CD14-positive monocyte (primary cell): ENCODE results near the gene GAGE10. TPM values are rescaled to one million over a fixed set of nuclear protein-coding genes. Genes with fewer than 3 reads are reported as not detected.
"Not testable (repeated sequence)": the region's sequence is repeated elsewhere in the genome, so short reads cannot be mapped to it uniquely, and the experiment has no call there.

Experiments used
- DNase-seq, 3 donors: peaks; one replicate each; pipeline ENCODE4 v3.0.0-alpha.2; 2011 to 2022
- H2AFZ ChIP-seq: 2 replicates; pipeline ENCODE4 v1.6.0; 2012; ENCODE audit warnings: mild to moderate bottlenecking, low read depth, low read length, inconsistent platforms; ENCODE audit not compliant: insufficient read depth, poor library complexity, severe bottlenecking
- H3K27ac ChIP-seq, 2 donors: 1 replicate in 1 of 2; 2 replicates in 1 of 2; pipeline ENCODE4 v1.5.1; 2012 to 2013; ENCODE audit warnings: low read length in 2 of 2, control low read depth in 1 of 2, inconsistent platforms in 1 of 2, low read depth in 1 of 2, mild to moderate bottlenecking in 1 of 2
- H3K27me3 ChIP-seq, 2 donors: one replicate each; pipeline versions ENCODE4 v1.6.0 to v1.6.1; 2011 to 2013; ENCODE audit warnings: low read length in 2 of 2; ENCODE audit not compliant: control insufficient read depth in 2 of 2, insufficient read depth in 2 of 2
- H3K36me3 ChIP-seq, 2 donors: replicated peaks in 1 of 2; 1 replicate in 1 of 2; 2 replicates in 1 of 2; pipeline versions ENCODE4 v1.5.1 to v1.6.1; 2012 to 2013; ENCODE audit warnings: low read length in 2 of 2, control low read depth in 1 of 2, inconsistent platforms in 1 of 2, mild to moderate bottlenecking in 1 of 2; ENCODE audit not compliant: insufficient read depth in 2 of 2, control insufficient read depth in 1 of 2
- H3K4me1 ChIP-seq, 2 donors: 1 replicate in 1 of 2; 2 replicates in 1 of 2; pipeline versions ENCODE4 v1.5.1 to v1.6.1; 2012 to 2013; ENCODE audit warnings: low read length in 2 of 2, control low read depth in 1 of 2, inconsistent platforms in 1 of 2, mild to moderate bottlenecking in 1 of 2, moderate library complexity in 1 of 2; ENCODE audit not compliant: insufficient read depth in 2 of 2, control insufficient read depth in 1 of 2
- H3K4me2 ChIP-seq: replicated peaks from 2 replicates; pipeline ENCODE3; 2012; ENCODE audit warnings: low read length, moderate library complexity, mild to moderate bottlenecking; ENCODE audit not compliant: poor library complexity, severe bottlenecking; ENCODE audit errors: extremely low read depth
- H3K4me3 ChIP-seq, 3 experiments: fragments of 200-600 bp in 1 of 3; sonication (generic) in 1 of 3; replicated peaks in 1 of 3; 1 replicate in 2 of 3; 2 replicates in 1 of 3; pipeline ENCODE4 v1.5.1; 2011 to 2013; ENCODE audit warnings: low read length in 3 of 3, mild to moderate bottlenecking in 3 of 3, control low read depth in 2 of 3, low read depth in 2 of 3, inconsistent platforms in 1 of 3, moderate library complexity in 1 of 3
- H3K79me2 ChIP-seq: 2 replicates; pipeline ENCODE4 v1.6.0; 2012; ENCODE audit warnings: mild to moderate bottlenecking, control low read depth, inconsistent platforms, low read length, moderate library complexity; ENCODE audit not compliant: insufficient read depth
- H3K9ac ChIP-seq: 2 replicates; pipeline ENCODE4 v1.6.0; 2017; ENCODE audit warnings: low read length, mild to moderate bottlenecking; ENCODE audit not compliant: insufficient read depth, poor library complexity, severe bottlenecking
- H3K9me3 ChIP-seq, 2 donors: replicated peaks in 1 of 2; 1 replicate in 1 of 2; 2 replicates in 1 of 2; pipeline versions ENCODE4 v1.5.1 to v1.6.1; 2012 to 2013; ENCODE audit warnings: low read length in 2 of 2, control low read depth in 1 of 2; ENCODE audit not compliant: control insufficient read depth in 1 of 2, insufficient read depth in 1 of 2
- H4K20me1 ChIP-seq: 2 replicates; pipeline ENCODE4 v1.6.0; 2012; ENCODE audit warnings: mild to moderate bottlenecking, low read length, control low read depth, moderate library complexity; ENCODE audit not compliant: insufficient read depth
- H3K27ac Mint-ChIP-seq, 7 donors: one replicate each; pipeline ENCODE4 v1.8.0; 2020; ENCODE audit warnings: mild to moderate bottlenecking in 7 of 7, mixed read lengths in 7 of 7, moderate library complexity in 6 of 7, inconsistent platforms in 2 of 7
- H3K27me3 Mint-ChIP-seq, 3 donors: one replicate each; pipeline ENCODE4 v1.8.0; 2021 to 2022; ENCODE audit warnings: low read depth in 3 of 3, mild to moderate bottlenecking in 3 of 3, mixed read lengths in 3 of 3, moderate library complexity in 3 of 3, inconsistent platforms in 1 of 3
- H3K36me3 Mint-ChIP-seq, 2 donors: one replicate each; pipeline ENCODE4 v1.8.0; 2020; ENCODE audit warnings: mixed read lengths in 2 of 2, inconsistent platforms in 1 of 2, mild to moderate bottlenecking in 1 of 2
- H3K4me1 Mint-ChIP-seq: one replicate; pipeline ENCODE4 v1.8.0; 2020; ENCODE audit warnings: mild to moderate bottlenecking, mixed read lengths
- H3K4me3 Mint-ChIP-seq, 2 donors: one replicate each; pipeline ENCODE4 v1.8.0; 2020; ENCODE audit warnings: mild to moderate bottlenecking in 2 of 2, mixed read lengths in 2 of 2, moderate library complexity in 1 of 2
- H3K9me3 Mint-ChIP-seq, 7 donors: one replicate each; pipeline ENCODE4 v1.8.0; 2020 to 2022; ENCODE audit warnings: mixed read lengths in 7 of 7, mild to moderate bottlenecking in 6 of 7, moderate library complexity in 6 of 7, inconsistent platforms in 2 of 7
- whole genome bisulfite sequencing: methylation state at CpG from one replicate; pipeline ENCODE4 v1.1.5; 2013; ENCODE audit warnings: missing lambda C conversion rate; ENCODE audit not compliant: insufficient coverage; 5-methylcytosine and 5-hydroxymethylcytosine counted together
- intact Hi-C, 2 donors: fragments of 100-400 bp; cut with micrococcal nuclease; formaldehyde crosslinking; loops; one replicate each; pipeline versions ENCODE4 v1.15.0 to v1.15.1; 2023
- polyA plus RNA-seq, 3 donors: library from polyadenylated mRNA; depleted of rRNA in 1 of 3; unstranded in 2 of 3; stranded (reverse) in 1 of 3; fragments of 300-500 nt in 2 of 3; fragments of >200 nt in 1 of 3; fragmentation: Illumina TruSeq in 2 of 3; gene quantifications; 1 replicate in 2 of 3; 2 replicates in 1 of 3; pipeline ENCODE4 v1.2.3, GENCODE V29; 2012 to 2021

GAGE10 gene
- polyA plus RNA-seq, 3 donors: not detected

DNA sequence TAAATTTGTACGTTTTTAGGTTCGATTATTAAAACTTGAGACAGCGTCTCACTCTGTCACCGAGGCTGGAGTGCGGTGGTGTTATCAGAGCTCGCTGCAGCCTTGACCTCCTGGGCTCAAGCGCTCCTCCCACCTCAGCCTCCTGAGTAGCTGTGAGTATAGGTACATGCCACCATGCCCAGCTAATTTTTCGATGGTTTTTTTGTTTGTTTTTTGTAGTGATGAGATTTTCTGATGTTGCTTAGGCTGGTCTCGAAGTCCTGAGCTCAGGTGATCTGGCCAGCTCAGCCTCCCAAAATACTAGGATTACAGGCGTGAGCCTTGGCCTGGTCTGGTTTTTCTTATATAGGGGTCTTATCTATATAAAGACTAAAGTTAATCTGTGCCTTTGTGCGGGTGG lies 27.0 kb downstream of the GAGE10 start:
- H4K20me1 ChIP-seq, intact Hi-C loops, DNase-seq, H3K4me2 ChIP-seq, H3K9me3 ChIP-seq, H3K9me3 Mint-ChIP-seq, H3K79me2 ChIP-seq, H3K27ac Mint-ChIP-seq, H3K4me1 ChIP-seq, H3K27ac ChIP-seq, H2AFZ ChIP-seq, H3K4me1 Mint-ChIP-seq, H3K4me3 ChIP-seq, H3K9ac ChIP-seq, H3K4me3 Mint-ChIP-seq, H3K36me3 Mint-ChIP-seq, H3K36me3 ChIP-seq, H3K27me3 Mint-ChIP-seq, H3K27me3 ChIP-seq: not testable (repeated sequence)
- no CpG with 5 or more reads among the region's 11 CpGs for WGBS

DNA sequence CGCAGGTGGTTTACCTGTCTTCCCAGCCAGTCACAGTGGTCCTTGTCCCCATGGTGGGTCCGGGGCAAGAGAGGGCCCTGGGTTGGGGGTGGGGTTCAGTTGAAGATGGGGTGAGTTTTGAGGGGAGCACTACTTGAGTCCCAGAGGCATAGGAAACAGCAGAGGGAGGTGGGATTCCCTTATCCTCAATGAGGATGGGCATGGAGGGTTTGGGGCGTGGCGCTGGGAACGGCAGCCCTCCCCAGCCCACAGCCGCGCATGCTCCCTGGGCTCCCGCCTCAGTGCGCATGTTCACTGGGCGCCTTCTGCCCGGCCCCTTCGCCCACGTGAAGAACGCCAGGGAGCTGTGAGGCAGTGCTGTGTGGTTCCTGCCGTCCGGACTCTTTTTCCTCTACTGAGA lies 27.8 kb downstream of the GAGE10 start, which contains the start of gene GAGE13:
Gene GAGE13 (plus strand): TSS at position 301 of the 400 bp plus-strand sequence. CDS start 1,156 bp downstream, outside the sequence.
- H3K27ac Mint-ChIP-seq, H3K27me3 ChIP-seq, H3K4me1 Mint-ChIP-seq, H4K20me1 ChIP-seq, H3K36me3 ChIP-seq, H3K27me3 Mint-ChIP-seq, H3K36me3 Mint-ChIP-seq, H3K4me1 ChIP-seq, H3K9me3 Mint-ChIP-seq, intact Hi-C loops, H3K4me3 ChIP-seq, H3K9ac ChIP-seq, DNase-seq, H3K4me3 Mint-ChIP-seq, H3K79me2 ChIP-seq, H2AFZ ChIP-seq, H3K27ac ChIP-seq, H3K4me2 ChIP-seq, H3K9me3 ChIP-seq: not testable (repeated sequence)
- WGBS: no CpG with 5 or more reads among the region's 16 CpGs

GRCh38 chrX:49331841-49332240 lies 28.4 kb downstream of the GAGE10 start:
- H3K27me3 Mint-ChIP-seq, H2AFZ ChIP-seq, H3K79me2 ChIP-seq, H3K4me1 Mint-ChIP-seq, H3K27ac Mint-ChIP-seq, DNase-seq, H3K4me3 Mint-ChIP-seq, H4K20me1 ChIP-seq, H3K4me1 ChIP-seq, H3K36me3 ChIP-seq, H3K4me2 ChIP-seq, intact Hi-C loops, H3K9me3 Mint-ChIP-seq, H3K36me3 Mint-ChIP-seq, H3K9ac ChIP-seq, H3K4me3 ChIP-seq, H3K27ac ChIP-seq, H3K27me3 ChIP-seq, H3K9me3 ChIP-seq: not testable (repeated sequence)
- WGBS: no CpG with 5 or more reads among the region's 26 CpGs

DNA sequence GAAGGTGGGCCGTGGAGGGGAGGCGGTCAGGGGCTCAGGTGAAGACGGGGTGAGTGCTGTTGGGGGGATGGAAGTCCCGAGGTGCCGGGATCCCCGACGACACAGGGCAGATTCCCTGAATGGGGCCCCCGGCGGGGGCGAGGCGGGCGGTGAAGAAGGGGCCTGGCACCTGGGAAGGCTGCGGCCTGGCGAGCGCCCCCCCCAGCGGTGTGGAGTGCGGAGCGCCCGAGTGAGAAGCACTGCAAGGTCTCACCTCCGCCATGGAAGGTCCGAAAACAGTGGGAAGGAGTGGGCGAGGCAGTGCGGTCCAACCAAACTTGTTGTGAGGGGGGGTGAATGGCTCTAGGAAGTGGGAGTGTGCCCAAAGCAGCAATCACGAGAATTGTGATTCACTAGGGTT lies 38.0 kb downstream of the GAGE10 start:
- H3K27me3 Mint-ChIP-seq, H3K27ac Mint-ChIP-seq, DNase-seq, H3K36me3 Mint-ChIP-seq, H3K36me3 ChIP-seq, H3K4me2 ChIP-seq, H3K4me1 ChIP-seq, H3K4me3 ChIP-seq, intact Hi-C loops, H3K79me2 ChIP-seq, H3K9me3 ChIP-seq, H3K27ac ChIP-seq, H3K27me3 ChIP-seq, H3K9me3 Mint-ChIP-seq, H3K4me3 Mint-ChIP-seq, H2AFZ ChIP-seq, H3K9ac ChIP-seq, H3K4me1 Mint-ChIP-seq, H4K20me1 ChIP-seq: not testable (repeated sequence)
- no CpG with 5 or more reads among the region's 24 CpGs for WGBS
